ENCODE data around the gene HSPB6. TPM values are rescaled to one million over a fixed set of nuclear protein-coding genes. Genes with fewer than 3 reads are reported as not detected.
A peak's percentile ranks its signal among the peaks of the same experiment; 100 is the strongest.

Gene HSPB6
- total RNA-seq, 1 donor from 2014 or later, result 0.31 TPM

GRCh38 chr19:35744430-35745327 is 12.2 kb downstream of the HSPB6 start:
- DNase-seq, result peak; percentile 91

DNA sequence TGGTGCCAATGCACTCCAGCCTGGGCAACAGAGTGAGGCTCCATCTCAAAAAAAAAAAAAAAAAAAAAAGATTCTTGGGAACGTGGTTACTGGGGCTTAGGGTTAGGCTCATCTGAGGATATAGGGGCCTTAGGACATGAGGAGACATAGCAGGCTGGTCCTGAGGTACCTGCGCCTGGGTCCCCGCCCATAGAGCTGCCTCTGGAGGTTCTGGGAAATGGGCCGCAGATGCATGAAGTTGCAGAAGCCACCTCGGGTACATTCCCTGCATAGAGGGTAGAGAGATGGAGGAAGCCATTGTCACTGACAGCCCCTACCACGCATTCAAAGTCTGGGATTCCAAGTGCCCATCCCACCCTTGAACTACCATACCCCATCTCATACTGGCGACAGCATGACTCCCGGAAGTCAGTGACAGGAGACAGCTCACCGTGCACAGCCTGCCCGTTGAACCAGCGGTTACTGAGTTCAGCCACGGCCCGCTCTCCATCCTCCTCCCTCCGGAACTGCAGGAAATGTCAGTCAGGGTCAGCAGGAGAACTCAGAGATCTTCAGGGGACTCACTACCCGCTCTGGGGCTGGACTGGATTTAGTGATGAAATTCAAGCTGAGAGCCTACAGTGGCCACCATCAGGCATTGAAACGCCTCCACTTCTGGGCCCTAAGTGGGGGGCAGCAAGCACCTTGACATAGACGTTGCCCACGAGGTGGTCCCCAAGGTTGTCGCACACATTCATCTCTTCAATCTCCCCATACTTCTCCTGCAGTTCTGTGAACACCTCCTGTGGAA is 13.0 kb downstream of the HSPB6 start:
- DNase-seq, result no peak

DNA sequence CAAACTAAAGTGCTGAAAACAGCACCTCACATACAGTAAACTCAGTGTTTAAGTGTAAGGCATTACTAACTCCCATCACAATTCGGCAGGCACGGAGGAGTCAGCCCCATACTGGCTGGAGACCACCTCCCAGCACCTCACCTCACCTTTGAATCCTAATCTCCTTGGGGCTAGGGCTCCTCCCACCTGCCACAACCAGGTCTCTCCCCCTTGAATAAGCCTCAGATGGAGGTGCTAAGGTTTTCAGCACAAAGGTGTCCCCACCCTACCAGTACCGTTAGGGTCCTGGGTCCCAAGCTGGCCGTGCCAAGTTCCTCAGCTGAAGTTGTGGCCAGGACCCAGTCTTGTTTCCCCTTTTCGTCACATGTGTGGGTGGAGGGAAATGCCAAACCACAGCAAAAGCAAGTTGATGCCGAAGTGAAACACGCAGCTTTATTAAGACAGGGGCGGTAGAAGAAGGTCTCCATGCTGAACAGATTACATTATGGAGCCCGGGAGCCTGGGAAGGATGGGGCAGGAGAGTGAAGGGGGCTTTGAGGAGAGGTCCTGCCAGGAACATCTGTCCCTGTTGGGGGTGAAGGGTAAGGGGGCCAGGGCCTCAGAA is 14.6 kb downstream of the HSPB6 start, which contains the start of gene IGFLR1:
Gene IGFLR1, minus strand, starts transcription at position 332 of the 604 bp plus-strand sequence. CDS start 1,272 bp downstream, outside the sequence.
- no peak for DNase-seq

GRCh38 chr19:35741203-35741515 is 15.7 kb downstream of the HSPB6 start:
- DNase-seq, result no peak

- DNase-seq, result peak; percentile 99
Observed at GRCh38 chr19:35740423-35741202, 16.2 kb downstream of the HSPB6 start.

- no peak for DNase-seq
Observed at GRCh38 chr19:35740108-35740422, 16.8 kb downstream of the HSPB6 start.

DNA sequence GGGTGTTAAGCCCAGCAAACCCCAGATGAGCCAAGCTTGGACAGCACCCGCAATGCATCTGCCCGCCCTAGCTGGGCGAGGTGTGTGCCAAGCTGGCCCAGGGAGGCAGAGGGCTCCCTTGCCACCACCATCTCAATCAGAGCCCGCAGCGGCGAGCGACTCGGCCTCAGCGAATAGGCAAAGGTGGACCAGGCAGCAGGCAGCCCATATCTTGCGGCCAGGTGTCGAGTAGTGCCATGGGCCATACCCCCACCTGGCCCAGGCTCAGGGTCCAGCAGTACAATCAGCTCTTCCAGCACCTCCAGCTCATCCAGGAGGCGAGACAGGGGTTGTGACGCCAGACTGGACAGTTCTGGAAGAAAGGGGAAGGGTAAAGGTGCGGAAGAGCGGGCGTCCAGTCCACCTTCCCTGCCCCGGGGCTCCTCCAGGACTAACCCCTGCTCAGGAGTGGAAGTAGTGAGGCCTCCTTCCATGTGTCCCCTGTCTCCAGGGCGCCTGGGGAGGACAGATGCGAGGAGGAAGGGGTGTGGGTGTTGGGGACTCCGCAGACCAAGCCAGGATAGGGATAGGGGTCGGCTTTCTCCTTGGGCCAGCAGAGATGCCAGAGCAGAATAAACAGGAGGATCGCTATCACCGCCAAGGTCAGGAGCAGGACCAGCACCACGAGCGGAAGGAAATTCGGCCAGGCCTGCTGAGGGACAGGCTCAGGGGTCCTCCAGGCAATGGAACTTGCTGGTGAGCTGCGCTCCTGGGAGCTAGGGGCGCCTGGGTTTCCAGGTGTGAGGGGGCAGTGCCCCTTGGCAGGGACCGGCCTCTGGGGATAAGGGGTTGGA is 17.3 kb downstream of the HSPB6 start:
- DNase-seq, result no peak

GRCh38 chr19:35738887-35739229 is 18.0 kb downstream of the HSPB6 start:
- no peak for DNase-seq

- DNase-seq, result no peak
Observed at GRCh38 chr19:35738021-35738886, 18.6 kb downstream of the HSPB6 start.

DNA sequence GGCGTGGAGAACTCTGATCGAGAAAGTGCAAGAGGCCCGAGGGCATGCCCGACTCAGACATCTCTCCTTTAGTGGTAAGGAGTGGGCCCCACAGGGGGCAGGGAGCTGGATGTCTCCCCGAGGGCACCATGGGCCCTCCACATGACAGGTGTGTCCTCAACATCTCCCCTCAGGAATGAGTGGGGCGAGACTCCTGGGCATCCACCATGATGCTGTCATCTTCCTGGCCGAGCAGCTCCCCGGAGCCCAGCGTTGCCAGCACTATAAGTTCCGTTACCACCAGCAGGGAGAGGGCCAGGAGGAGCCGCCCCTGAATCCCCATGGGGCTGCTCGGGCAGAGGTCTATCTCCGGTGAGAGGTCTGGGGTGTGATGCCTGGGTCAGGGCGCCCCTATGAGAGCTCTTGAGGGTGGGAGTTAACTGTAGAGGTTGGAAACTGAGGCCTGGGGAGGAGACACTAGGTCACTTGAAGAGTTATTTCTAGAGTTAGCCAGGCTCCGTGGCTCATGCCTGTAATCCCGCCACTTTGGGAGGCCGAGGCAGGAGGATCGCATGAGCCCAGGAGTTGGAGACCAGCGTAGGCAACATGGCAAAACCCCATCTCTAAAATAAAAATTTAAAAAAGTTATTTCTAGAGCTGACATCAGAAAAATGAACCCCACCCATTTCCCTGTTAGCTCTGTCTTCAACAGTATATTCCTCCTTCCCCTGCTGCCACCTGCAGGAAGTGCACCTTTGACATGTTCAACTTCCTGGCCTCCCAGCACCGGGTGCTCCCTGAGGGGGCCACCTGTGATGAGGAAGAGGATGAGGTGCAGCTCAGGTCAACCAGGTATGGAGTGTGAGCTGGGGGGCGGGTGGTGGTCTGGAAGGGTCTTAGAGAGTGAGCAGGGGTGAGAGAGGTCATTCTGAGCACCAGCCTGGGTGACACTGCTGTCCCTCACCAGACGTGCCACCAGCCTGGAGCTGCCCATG is 19.6 kb downstream of the HSPB6 start:
- no peak for DNase-seq

DNA sequence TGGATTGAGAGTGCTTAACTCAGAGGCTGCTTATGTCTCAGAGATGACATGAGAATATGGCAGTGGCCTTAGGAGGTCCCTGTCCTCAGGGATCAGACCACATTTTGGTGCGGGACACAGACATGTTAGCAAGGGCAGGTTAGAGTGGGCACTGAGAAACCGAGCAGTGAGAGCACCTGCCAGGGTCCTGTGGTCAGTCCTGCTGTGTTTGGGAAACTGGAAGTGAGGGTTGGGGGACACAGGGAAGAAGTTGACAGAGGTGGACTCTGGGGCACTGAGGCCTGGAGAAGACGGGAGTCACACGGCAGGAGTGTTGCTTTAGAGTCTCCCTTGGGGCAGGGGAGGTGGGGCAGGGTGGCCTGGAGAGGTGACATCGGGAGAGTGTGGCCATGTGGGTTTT is 21.9 kb downstream of the HSPB6 start:
- no peak for DNase-seq

DNA sequence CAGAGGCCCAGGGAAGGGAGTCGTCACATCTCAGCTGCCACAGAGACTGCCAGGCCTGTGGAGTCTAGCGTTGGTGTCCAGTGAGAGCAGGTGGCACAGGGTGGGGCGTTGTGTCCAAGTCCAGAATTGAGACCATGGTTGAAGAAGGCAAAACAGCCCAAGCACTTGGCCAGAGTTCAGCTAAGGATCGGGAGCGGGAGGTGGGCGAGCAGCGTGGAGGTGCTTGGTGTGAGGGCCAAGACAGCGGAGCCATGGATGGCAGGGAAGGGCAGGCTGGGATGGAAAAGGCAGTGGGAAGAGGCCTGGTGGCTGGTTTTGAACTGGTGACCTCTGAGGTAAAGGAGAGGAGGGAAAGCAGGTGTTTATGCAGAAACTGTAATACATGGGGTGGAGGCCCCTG is 22.6 kb downstream of the HSPB6 start:
- DNase-seq, result no peak

DNA sequence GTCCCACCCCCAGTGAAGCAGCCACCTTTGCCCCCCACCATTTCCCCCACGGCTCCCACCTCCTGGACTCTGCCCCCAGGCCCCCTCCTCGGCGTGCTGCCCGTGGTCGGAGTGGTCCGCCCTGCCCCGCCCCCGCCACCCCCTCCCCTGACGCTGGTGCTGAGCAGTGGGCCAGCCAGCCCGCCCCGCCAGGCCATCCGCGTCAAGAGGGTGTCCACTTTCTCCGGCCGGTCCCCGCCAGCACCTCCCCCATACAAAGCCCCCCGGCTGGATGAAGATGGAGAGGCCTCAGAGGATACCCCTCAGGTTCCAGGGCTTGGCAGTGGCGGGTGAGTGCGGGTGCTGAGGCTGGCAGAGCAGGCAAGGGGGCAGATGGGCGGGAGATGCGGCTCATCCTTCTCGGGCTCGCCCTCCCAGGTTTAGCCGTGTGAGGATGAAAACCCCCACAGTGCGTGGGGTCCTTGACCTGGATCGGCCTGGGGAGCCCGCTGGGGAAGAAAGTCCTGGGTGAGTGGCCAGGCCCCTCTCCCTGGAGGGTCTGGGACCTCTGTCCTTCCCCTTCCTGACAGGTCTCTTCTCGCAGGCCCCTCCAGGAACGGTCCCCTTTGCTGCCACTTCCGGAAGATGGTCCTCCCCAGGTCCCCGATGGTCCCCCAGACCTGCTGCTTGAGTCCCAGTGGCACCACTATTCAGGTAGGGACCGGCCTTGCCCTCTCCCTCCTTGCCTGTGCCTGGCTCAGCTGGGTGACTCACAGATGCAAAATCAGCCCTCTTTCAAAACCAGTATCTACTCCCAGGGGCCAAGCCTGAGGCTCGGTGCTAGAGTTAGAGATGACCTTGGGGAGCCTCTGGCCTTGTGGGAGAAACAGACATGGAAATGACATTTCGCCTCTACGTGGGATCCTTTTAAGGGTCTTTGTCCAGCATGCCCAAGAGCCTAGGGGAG is 23.4 kb downstream of the HSPB6 start:
- no peak for DNase-seq

GRCh38 chr19:35732540-35733179 is 24.2 kb downstream of the HSPB6 start:
- no peak for DNase-seq

DNA sequence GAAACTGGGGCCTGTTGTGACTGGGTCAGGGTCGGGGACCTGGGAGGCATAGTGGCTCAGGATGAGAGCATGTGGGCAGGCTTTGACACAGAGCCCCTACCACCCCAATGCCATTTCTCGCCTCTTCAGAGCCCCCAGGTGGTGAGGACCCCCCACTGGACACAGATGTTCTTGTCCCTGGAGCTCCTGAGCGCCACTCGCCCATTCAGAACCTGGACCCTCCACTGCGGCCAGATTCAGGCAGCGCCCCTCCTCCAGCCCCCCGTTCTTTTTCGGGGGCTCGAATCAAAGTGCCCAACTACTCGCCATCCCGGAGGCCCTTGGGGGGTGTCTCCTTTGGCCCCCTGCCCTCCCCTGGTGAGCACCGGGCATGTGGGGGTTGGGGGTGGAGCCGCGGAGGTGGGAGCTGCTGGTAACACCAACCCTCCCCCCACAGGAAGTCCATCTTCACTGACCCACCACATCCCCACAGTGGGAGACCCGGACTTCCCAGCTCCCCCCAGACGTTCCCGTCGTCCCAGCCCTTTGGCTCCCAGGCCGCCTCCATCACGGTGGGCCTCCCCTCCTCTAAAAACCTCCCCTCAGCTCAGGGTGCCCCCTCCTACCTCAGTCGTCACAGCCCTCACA is 24.9 kb downstream of the HSPB6 start:
- no peak for DNase-seq

- DNase-seq, result no peak
Observed at GRCh38 chr19:35731353-35731752, 25.5 kb downstream of the HSPB6 start.

DNA sequence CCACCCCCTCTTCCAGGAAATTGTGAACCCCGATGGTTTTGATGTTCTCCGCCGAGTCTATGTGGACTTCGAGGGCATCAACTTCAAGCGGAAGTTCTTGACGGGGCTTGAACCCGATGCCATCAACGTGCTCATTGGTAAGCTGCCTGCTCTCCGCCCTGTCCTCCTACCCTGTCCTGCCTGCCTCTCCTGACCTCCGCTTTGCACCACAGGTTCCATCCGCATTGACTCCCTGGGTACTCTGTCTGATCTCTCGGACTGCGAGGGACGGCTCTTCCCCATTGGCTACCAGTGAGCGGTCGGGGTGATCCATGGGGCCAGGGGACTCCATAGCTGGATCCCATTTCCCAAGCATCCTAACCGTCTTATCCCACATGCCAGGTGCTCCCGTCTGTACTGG is 26.5 kb downstream of the HSPB6 start:
- DNase-seq, result no peak

Measured in occipital lobe (tissue), 2 donors.